Astrocyte (in vitro differentiated cells and primary cell): Measurements from ENCODE around the gene SLC31A1. TPM values are rescaled to one million over a fixed set of nuclear protein-coding genes. Genes with fewer than 3 reads are reported as not detected.

Experiments
- DNase-seq: peaks from one replicate; pipeline ENCODE4 v3.0.0-alpha.2; 2010; ENCODE audit warnings: low read depth
- FAIRE-seq: peaks from 2 replicates; lab custom pipeline; 2011; peaks lifted over from hg19 to GRCh38; lab: Jason Lieb, UNC
- H2AFZ ChIP-seq: 2 replicates; pipeline ENCODE4 v1.6.0; 2012; ENCODE audit warnings: low read depth, low read length, inconsistent platforms
- H3K27ac ChIP-seq: 2 replicates; pipeline ENCODE4 v1.5.1; 2011; ENCODE audit warnings: low read depth, low read length, inconsistent platforms
- H3K27me3 ChIP-seq: 2 replicates; pipeline ENCODE4 v1.6.0; 2011; ENCODE audit warnings: low read length, inconsistent platforms; ENCODE audit not compliant: insufficient read depth
- H3K36me3 ChIP-seq: 2 replicates; pipeline ENCODE4 v1.5.1; 2011; ENCODE audit warnings: low read length, inconsistent platforms; ENCODE audit not compliant: insufficient read depth
- H3K4me1 ChIP-seq: 2 replicates; pipeline ENCODE4 v1.5.1; 2011; ENCODE audit warnings: low read length, inconsistent platforms; ENCODE audit not compliant: insufficient read depth
- H3K4me2 ChIP-seq: 2 replicates; pipeline ENCODE4 v1.6.0; 2012; ENCODE audit warnings: low read length, inconsistent platforms
- H3K4me3 ChIP-seq: 2 replicates; pipeline ENCODE4 v1.5.1; 2011; ENCODE audit warnings: low read depth, mild to moderate bottlenecking, low read length, inconsistent platforms; ENCODE audit not compliant: insufficient read depth
- H3K79me2 ChIP-seq: 2 replicates; pipeline ENCODE4 v1.6.0; 2012; ENCODE audit warnings: mild to moderate bottlenecking, low read length, inconsistent platforms; ENCODE audit not compliant: insufficient read depth
- H3K9ac ChIP-seq: 2 replicates; pipeline ENCODE4 v1.6.0; 2012; ENCODE audit warnings: mild to moderate bottlenecking, low read length, inconsistent platforms
- H3K9me3 ChIP-seq: 2 replicates; pipeline ENCODE4 v1.5.1; 2012; ENCODE audit warnings: low read depth, mild to moderate bottlenecking, low read length, inconsistent platforms; ENCODE audit not compliant: insufficient read depth
- H4K20me1 ChIP-seq: 2 replicates; pipeline ENCODE4 v1.6.0; 2012; ENCODE audit warnings: low read length, inconsistent platforms; ENCODE audit not compliant: insufficient read depth
- H3K27ac Mint-ChIP-seq: one replicate; pipeline ENCODE4 v1.8.0; 2021; ENCODE audit warnings: mild to moderate bottlenecking, mixed read lengths; ENCODE audit not compliant: unreplicated experiment
- H3K27me3 Mint-ChIP-seq: one replicate; pipeline ENCODE4 v1.8.0; 2021; ENCODE audit warnings: low read depth, mixed read lengths; ENCODE audit not compliant: unreplicated experiment
- H3K36me3 Mint-ChIP-seq: one replicate; pipeline ENCODE4 v1.8.0; 2021; ENCODE audit warnings: low read depth, mixed read lengths; ENCODE audit not compliant: unreplicated experiment
- H3K4me1 Mint-ChIP-seq: one replicate; pipeline ENCODE4 v1.8.0; 2021; ENCODE audit warnings: low read depth, mixed read lengths; ENCODE audit not compliant: unreplicated experiment
- H3K4me3 Mint-ChIP-seq: one replicate; pipeline ENCODE4 v1.8.0; 2021; ENCODE audit warnings: mild to moderate bottlenecking, moderate library complexity, mixed read lengths; ENCODE audit not compliant: unreplicated experiment
- H3K9me3 Mint-ChIP-seq: one replicate; pipeline ENCODE4 v1.8.0; 2021; ENCODE audit warnings: mild to moderate bottlenecking, mixed read lengths; ENCODE audit not compliant: unreplicated experiment
- CTCF ChIP-seq: IDR thresholded peaks from 2 replicates; pipeline ENCODE4 v1.5.1; 2011; ENCODE audit warnings: low read depth, mild to moderate bottlenecking, inconsistent platforms, low read length, moderate library complexity; ENCODE audit not compliant: insufficient read depth
- EZH2 ChIP-seq: IDR thresholded peaks from 2 replicates; pipeline ENCODE4 v1.6.1; 2012; ENCODE audit warnings: mild to moderate bottlenecking, low read length, inconsistent platforms; ENCODE audit not compliant: insufficient read depth
- total RNA-seq: library from RNA; stranded (reverse); gene quantifications from 2 replicates; pipeline ENCODE4 v1.2.1, GENCODE V29; 2021

Gene SLC31A1
- total RNA-seq, 1 donor from 2014 or later, result 35.8 TPM

GRCh38 chr9:113266174-113266573 is 44.8 kb downstream of the SLC31A1 start:
- H3K27ac ChIP-seq, result no peak overlapping the region
- peaks cover 4% of the 10 kb centered on the region for H4K20me1 ChIP-seq
- TF ChIP-seq CTCF, result no peak
- no peak for TF ChIP-seq EZH2
- no peaks in the 10 kb centered on the region for H3K4me1 ChIP-seq
- H3K9ac ChIP-seq, result no peak overlapping the region
- FAIRE-seq, result no peak
- no peaks in the 10 kb centered on the region for H3K79me2 ChIP-seq
- H3K4me3 ChIP-seq, result no peak overlapping the region
- Mint-ChIP-seq H3K36me3 (peaks cover 13% of the 10 kb centered on the region), H3K4me3 (no peak overlapping the region), H3K27me3 (no peaks in the 10 kb centered on the region), H3K4me1 (peaks cover 2% of the 10 kb centered on the region), H3K27ac (no peak overlapping the region), H3K9me3 (no peaks in the 10 kb centered on the region)
- DNase-seq, result no peak
- no peak overlapping the region for H2AFZ ChIP-seq
- H3K9me3 ChIP-seq, result no peaks in the 10 kb centered on the region
- peaks cover 21% of the 10 kb centered on the region for H3K36me3 ChIP-seq
- H3K27me3 ChIP-seq, result no peaks in the 10 kb centered on the region
- no peak overlapping the region for H3K4me2 ChIP-seq

GRCh38 chr9:113267911-113268566 is 46.7 kb downstream of the SLC31A1 start:
- Histone ChIP-seq H3K36me3 (peaks cover 34% of the 10 kb centered on the region), H3K27ac (no peak overlapping the region), H3K4me2 (no peak overlapping the region), H3K4me3 (no peak overlapping the region), H3K27me3 (no peaks in the 10 kb centered on the region), H2AFZ (no peak overlapping the region), H3K79me2 (no peaks in the 10 kb centered on the region), H3K9me3 (no peaks in the 10 kb centered on the region), H3K4me1 (no peaks in the 10 kb centered on the region), H3K9ac (no peak overlapping the region), H4K20me1 (peaks cover 4% of the 10 kb centered on the region)
- Mint-ChIP-seq H3K9me3 (no peaks in the 10 kb centered on the region), H3K27me3 (no peaks in the 10 kb centered on the region), H3K4me1 (peaks cover 2% of the 10 kb centered on the region), H3K27ac (no peak overlapping the region), H3K36me3 (peaks cover 7% of the 10 kb centered on the region), H3K4me3 (no peak overlapping the region)
- TF ChIP-seq CTCF (no peak), EZH2 (no peak)
- no peak for DNase-seq
- no peak for FAIRE-seq

GRCh38 chr9:113269355-113269754 is 48.0 kb downstream of the SLC31A1 start:
- TF ChIP-seq CTCF (no peak), EZH2 (no peak)
- Histone ChIP-seq H3K4me1 (peaks cover 2% of the 10 kb centered on the region), H3K4me2 (no peak overlapping the region), H4K20me1 (peaks cover 18% of the 10 kb centered on the region), H3K9me3 (no peaks in the 10 kb centered on the region), H2AFZ (no peak overlapping the region), H3K27me3 (no peaks in the 10 kb centered on the region), H3K27ac (no peak overlapping the region), H3K36me3 (peaks cover 34% of the 10 kb centered on the region), H3K79me2 (peaks cover 13% of the 10 kb centered on the region), H3K4me3 (no peak overlapping the region), H3K9ac (no peak overlapping the region)
- no peak for DNase-seq
- FAIRE-seq, result no peak
- Mint-ChIP-seq H3K4me3 (no peak overlapping the region), H3K4me1 (peaks cover 8% of the 10 kb centered on the region), H3K36me3 (peaks cover 7% of the 10 kb centered on the region), H3K27ac (no peak overlapping the region), H3K9me3 (no peaks in the 10 kb centered on the region), H3K27me3 (no peaks in the 10 kb centered on the region)
